H9 (cell line): ENCODE data around the gene DNASE1L2. TPM values are rescaled to one million over a fixed set of nuclear protein-coding genes. Genes with fewer than 3 reads are reported as not detected.

Source experiments
- DNase-seq: peaks from one replicate; pipeline ENCODE4 v3.0.0-alpha.2; 2017
- H2AFZ ChIP-seq: one replicate; pipeline ENCODE4 v1.6.1; 2013; ENCODE audit warnings: mild to moderate bottlenecking, low read length, control low read depth, moderate library complexity
- H2AK5ac ChIP-seq: 2 replicates; pipeline ENCODE4 v1.6.1; 2013; ENCODE audit warnings: low read length, control low read depth, mixed read lengths; ENCODE audit not compliant: insufficient read length
- H2BK120ac ChIP-seq: one replicate; pipeline ENCODE4 v1.6.1; 2013; ENCODE audit warnings: low read depth, mild to moderate bottlenecking, low read length, control low read depth, inconsistent platforms; ENCODE audit not compliant: poor library complexity, severe bottlenecking
- H2BK12ac ChIP-seq: 2 replicates; pipeline ENCODE4 v1.6.1; 2013; ENCODE audit warnings: low read length, control low read depth, mixed read lengths, low read depth; ENCODE audit not compliant: insufficient read length
- H2BK15ac ChIP-seq: 2 replicates; pipeline ENCODE4 v1.6.1; 2013; ENCODE audit warnings: low read depth, low read length, control low read depth
- H2BK20ac ChIP-seq: one replicate; pipeline ENCODE4 v1.6.1; 2013; ENCODE audit warnings: low read depth, mild to moderate bottlenecking, low read length, control low read depth, inconsistent platforms; ENCODE audit not compliant: poor library complexity, severe bottlenecking
- H2BK5ac ChIP-seq: 2 replicates; pipeline ENCODE4 v1.6.1; 2013; ENCODE audit warnings: low read length, control low read depth, mixed read lengths; ENCODE audit not compliant: insufficient read length
- H3K14ac ChIP-seq: 2 replicates; pipeline ENCODE4 v1.6.1; 2013; ENCODE audit warnings: low read length, control low read depth; ENCODE audit not compliant: insufficient read depth
- H3K18ac ChIP-seq: 2 replicates; pipeline ENCODE4 v1.6.1; 2013; ENCODE audit warnings: low read depth, mild to moderate bottlenecking, mixed read lengths, low read length, control low read depth; ENCODE audit not compliant: insufficient read length
- H3K23ac ChIP-seq: 2 replicates; pipeline ENCODE4 v1.6.1; 2013; ENCODE audit warnings: low read length, control low read depth, mixed read lengths, low read depth; ENCODE audit not compliant: insufficient read length
- H3K23me2 ChIP-seq: 2 replicates; pipeline ENCODE4 v1.6.1; 2013; ENCODE audit warnings: low read depth, mild to moderate bottlenecking, mixed read lengths, low read length, control low read depth; ENCODE audit not compliant: insufficient read length, poor library complexity, severe bottlenecking
- H3K27ac ChIP-seq: 2 replicates; pipeline ENCODE4 v1.5.1; 2013; ENCODE audit warnings: low read length, control low read depth, mixed read lengths, low read depth; ENCODE audit not compliant: insufficient read length
- H3K27me3 ChIP-seq: 2 replicates; pipeline ENCODE4 v1.6.1; 2013; ENCODE audit warnings: low read length, control low read depth, inconsistent platforms; ENCODE audit not compliant: insufficient read depth
- H3K4ac ChIP-seq: 2 replicates; pipeline ENCODE4 v1.6.1; 2013; ENCODE audit warnings: low read depth, mild to moderate bottlenecking, control low read depth, inconsistent platforms, low read length, moderate library complexity
- H3K4me1 ChIP-seq: 2 replicates; pipeline ENCODE4 v1.6.1; 2013; ENCODE audit warnings: low read length, control low read depth, inconsistent platforms; ENCODE audit not compliant: insufficient read depth
- H3K4me2 ChIP-seq: 2 replicates; pipeline ENCODE4 v1.6.1; 2013; ENCODE audit warnings: low read length, control low read depth, mixed read lengths; ENCODE audit not compliant: insufficient read length, insufficient read depth
- H3K56ac ChIP-seq: 2 replicates; pipeline ENCODE4 v1.6.1; 2013; ENCODE audit warnings: low read depth, mild to moderate bottlenecking, mixed read lengths, low read length, control low read depth; ENCODE audit not compliant: insufficient read length
- H3K79me1 ChIP-seq: 2 replicates; pipeline ENCODE4 v1.6.1; 2013; ENCODE audit warnings: low read depth, mild to moderate bottlenecking, moderate library complexity, low read length, control low read depth, inconsistent platforms; ENCODE audit not compliant: insufficient read depth, poor library complexity, severe bottlenecking
- H3K79me2 ChIP-seq: 2 replicates; pipeline ENCODE4 v1.6.1; 2013; ENCODE audit warnings: low read length, control low read depth, inconsistent platforms; ENCODE audit not compliant: insufficient read depth
- H3K9ac ChIP-seq: 2 replicates; pipeline ENCODE4 v1.6.1; 2013; ENCODE audit warnings: low read length, control low read depth, mixed read lengths; ENCODE audit not compliant: insufficient read length; ENCODE audit errors: extremely low read depth
- H3K9me3 ChIP-seq: one replicate; pipeline ENCODE4 v1.6.1; 2013; ENCODE audit warnings: low read depth, low read length, inconsistent platforms; ENCODE audit not compliant: control insufficient read depth
- H3T11ph ChIP-seq: one replicate; pipeline ENCODE4 v1.6.1; 2013; ENCODE audit warnings: mild to moderate bottlenecking, low read length, control low read depth, inconsistent platforms
- H4K20me1 ChIP-seq: one replicate; pipeline ENCODE4 v1.6.1; 2013; ENCODE audit not compliant: control insufficient read depth, insufficient read length, insufficient read depth
- H4K5ac ChIP-seq: 2 replicates; pipeline ENCODE4 v1.6.1; 2013; ENCODE audit warnings: low read depth, mild to moderate bottlenecking, mixed read lengths, low read length, control low read depth; ENCODE audit not compliant: insufficient read length
- H4K8ac ChIP-seq: replicated peaks from 2 replicates; pipeline ENCODE4 v1.6.1; 2013; ENCODE audit warnings: low read length, control low read depth, mixed read lengths, low read depth; ENCODE audit not compliant: insufficient read length
- H4K91ac ChIP-seq: 2 replicates; pipeline ENCODE4 v1.6.1; 2013; ENCODE audit warnings: low read depth, mild to moderate bottlenecking, moderate library complexity, mixed read lengths, low read length, control low read depth; ENCODE audit not compliant: insufficient read length
- H3K27ac Mint-ChIP-seq, 3 experiments: 2 replicates in 2 of 3; 3 replicates in 1 of 3; pipeline ENCODE4 v1.8.0; 2020 to 2021; ENCODE audit warnings: mixed read lengths in 3 of 3, mild to moderate bottlenecking in 1 of 3, moderate library complexity in 1 of 3
- H3K27me3 Mint-ChIP-seq: 2 replicates; pipeline ENCODE4 v1.8.0; 2021; ENCODE audit warnings: low read depth, mild to moderate bottlenecking, moderate library complexity, mixed read lengths
- H3K36me3 Mint-ChIP-seq, 3 experiments: 2 replicates in 2 of 3; 3 replicates in 1 of 3; pipeline ENCODE4 v1.8.0; 2020 to 2021; ENCODE audit warnings: low read depth in 3 of 3, mixed read lengths in 3 of 3; ENCODE audit not compliant: insufficient read depth in 1 of 3
- H3K4me1 Mint-ChIP-seq, 2 experiments: 2 replicates each; pipeline ENCODE4 v1.8.0; 2020; ENCODE audit warnings: mixed read lengths in 2 of 2
- H3K4me3 Mint-ChIP-seq, 2 experiments: 2 replicates in 1 of 2; 3 replicates in 1 of 2; pipeline ENCODE4 v1.8.0; 2020 to 2021; ENCODE audit warnings: mild to moderate bottlenecking in 2 of 2, mixed read lengths in 2 of 2, moderate library complexity in 1 of 2
- H3K9me3 Mint-ChIP-seq, 2 experiments: 2 replicates in 1 of 2; 3 replicates in 1 of 2; pipeline ENCODE4 v1.8.0; 2020; ENCODE audit warnings: mild to moderate bottlenecking in 2 of 2, mixed read lengths in 2 of 2, moderate library complexity in 1 of 2
- whole genome bisulfite sequencing: extraction: QIAGEN DNeasy Blood & Tissue Kit; methylation state at CpG from one replicate; pipeline ENCODE4 v1.1.7; 2013; ENCODE audit warnings: missing lambda C conversion rate, low lambda C conversion rate, mixed read lengths; ENCODE audit not compliant: insufficient read length; ENCODE audit errors: extremely low coverage; 5-methylcytosine and 5-hydroxymethylcytosine counted together
- total RNA-seq: library from RNA; stranded (reverse); gene quantifications from 2 replicates; pipeline ENCODE4 v1.2.1, GENCODE V29; 2021
- TF ChIP-seq, protein P1 (sequence below): fragments of 200-600 bp; sonication (generic); conservative IDR thresholded peaks from 3 replicates; pipeline ENCODE4 v1.8.0; 2021; ENCODE audit warnings: antibody characterized with exemption, mild to moderate bottlenecking

DNASE1L2 gene
- total RNA-seq, 1 experiment from 2014 or later = 2.5 TPM

DNA sequence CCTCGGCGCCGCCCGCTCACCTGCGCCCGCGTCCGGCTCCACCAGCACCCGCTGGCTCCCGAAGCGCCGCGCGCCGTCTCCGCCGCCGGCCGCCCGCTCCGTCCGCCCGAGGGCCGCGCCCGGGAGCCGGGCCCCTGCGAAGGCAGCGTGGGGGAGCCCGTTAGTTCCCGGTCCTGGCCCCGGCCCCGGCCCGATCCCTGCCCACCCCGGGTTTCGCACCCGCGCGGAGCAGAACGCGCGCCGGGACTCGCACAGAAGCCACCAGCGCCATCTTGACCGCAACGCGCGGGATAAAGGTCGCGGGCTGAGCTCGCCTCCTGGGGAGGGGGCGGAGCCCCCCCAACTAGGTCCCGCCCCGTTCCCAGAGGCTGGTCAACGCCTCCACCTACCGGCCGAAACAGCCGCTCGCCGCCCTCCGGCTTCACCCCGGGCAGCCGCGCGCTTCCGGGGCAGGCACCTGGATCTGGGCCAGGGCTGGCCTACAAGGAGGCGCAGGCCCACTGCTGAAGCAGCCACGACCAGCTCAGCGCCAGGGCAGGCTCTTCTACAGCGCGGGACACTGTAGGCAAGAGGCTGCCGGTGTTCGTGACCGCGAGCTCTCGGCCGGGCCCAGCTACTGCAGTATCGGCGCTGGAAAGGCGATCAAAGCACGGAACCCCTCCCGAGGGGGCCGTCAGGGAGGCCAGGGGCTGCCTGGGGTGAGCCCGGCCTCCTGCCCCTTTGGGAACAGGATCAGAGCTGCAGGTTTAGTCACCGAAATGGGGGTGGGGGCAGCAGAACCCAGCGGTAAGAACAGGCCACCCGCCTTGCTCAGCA, 15.3 kb downstream of the DNASE1L2 start, which contains the start of gene ECI1:
Gene ECI1, minus strand, starts transcription at position 292 of the 816 bp plus-strand sequence. Its CDS starts 21 bp downstream, at position 271.
- Histone ChIP-seq H3K9me3 (no peaks in the 10 kb centered on the region), H3K9ac (peak within 1 kb of the TSS; percentile 60), H3K27me3 (no peaks in the 10 kb centered on the region), H3T11ph (no peak within 1 kb of the TSS), H3K79me1 (no peaks in the 10 kb centered on the region), H2BK12ac (no peak within 1 kb of the TSS), H3K14ac (peak within 1 kb of the TSS; percentile 84), H3K4me1 (no peaks in the 10 kb centered on the region), H2AFZ (no peak within 1 kb of the TSS), H2AK5ac (no peak within 1 kb of the TSS), H3K23ac (no peak within 1 kb of the TSS), H4K8ac (no peak within 1 kb of the TSS), H3K56ac (no peak within 1 kb of the TSS), H3K4me2 (peak within 1 kb of the TSS; percentile 57), H2BK120ac (no peak within 1 kb of the TSS), H3K4ac (no peak within 1 kb of the TSS), H4K5ac (no peak within 1 kb of the TSS), H3K27ac (peak within 1 kb of the TSS; percentile 1), H2BK20ac (no peak within 1 kb of the TSS), H4K20me1 (no peaks in the 10 kb centered on the region), H4K91ac (no peak within 1 kb of the TSS), H2BK5ac (no peak within 1 kb of the TSS), H3K79me2 (no peaks in the 10 kb centered on the region; the same call in 1 of the 2 replicates), H3K23me2 (peaks cover 4% of the 10 kb centered on the region), H3K18ac (peak within 1 kb of the TSS; percentile 92), H2BK15ac (no peak within 1 kb of the TSS)
- Mint-ChIP-seq H3K36me3 (peaks cover 28 to 61% (median 51%) of the 10 kb centered on the region in 3 experiments), H3K4me1 (peaks cover 13 to 20% of the 10 kb centered on the region in 2 experiments), H3K9me3 (no peaks in the 10 kb centered on the region), H3K27me3 (no peaks in the 10 kb centered on the region), H3K4me3 (peak within 1 kb of the TSS; percentile 87 to 93), H3K27ac (peak within 1 kb of the TSS; percentile 87 to 94 (median 94))
- peak; percentile 95 for DNase-seq
- TF ChIP-seq, protein P1, sequence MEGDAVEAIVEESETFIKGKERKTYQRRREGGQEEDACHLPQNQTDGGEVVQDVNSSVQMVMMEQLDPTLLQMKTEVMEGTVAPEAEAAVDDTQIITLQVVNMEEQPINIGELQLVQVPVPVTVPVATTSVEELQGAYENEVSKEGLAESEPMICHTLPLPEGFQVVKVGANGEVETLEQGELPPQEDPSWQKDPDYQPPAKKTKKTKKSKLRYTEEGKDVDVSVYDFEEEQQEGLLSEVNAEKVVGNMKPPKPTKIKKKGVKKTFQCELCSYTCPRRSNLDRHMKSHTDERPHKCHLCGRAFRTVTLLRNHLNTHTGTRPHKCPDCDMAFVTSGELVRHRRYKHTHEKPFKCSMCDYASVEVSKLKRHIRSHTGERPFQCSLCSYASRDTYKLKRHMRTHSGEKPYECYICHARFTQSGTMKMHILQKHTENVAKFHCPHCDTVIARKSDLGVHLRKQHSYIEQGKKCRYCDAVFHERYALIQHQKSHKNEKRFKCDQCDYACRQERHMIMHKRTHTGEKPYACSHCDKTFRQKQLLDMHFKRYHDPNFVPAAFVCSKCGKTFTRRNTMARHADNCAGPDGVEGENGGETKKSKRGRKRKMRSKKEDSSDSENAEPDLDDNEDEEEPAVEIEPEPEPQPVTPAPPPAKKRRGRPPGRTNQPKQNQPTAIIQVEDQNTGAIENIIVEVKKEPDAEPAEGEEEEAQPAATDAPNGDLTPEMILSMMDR = peak; percentile 71
- WGBS = no CpG with 5 or more reads among the region's 88 CpGs
